Measurements from ENCODE around the gene SDHA. TPM values are rescaled to one million over a fixed set of nuclear protein-coding genes. Genes with fewer than 3 reads are reported as not detected.

Gene SDHA
- total and polyA plus RNA-seq, 2 donors (not counting 1 experiment from before 2014, with no cell fraction given) = 77.2 to 137 TPM

- Histone ChIP-seq H3K9me3 (ENCODE audit: control extremely low read depth in 1 of 3, control insufficient read depth in 2 of 3, insufficient read depth in 1 of 3, low read length in 2 of 3) (no peaks in the 10 kb centered on the region), H3K9ac (ENCODE audit: low read length) (no peak overlapping the region), H3K27ac (ENCODE audit: low read length in 2 of 2) (no peak overlapping the region), H3K36me3 (replicated peaks in 1 of 2; ENCODE audit: control extremely low read depth in 1 of 2, control insufficient read depth in 1 of 2, extremely low read depth in 1 of 2, insufficient read depth in 2 of 2, low read length in 1 of 2) (no peaks in the 10 kb centered on the region), H3K27me3 (replicated peaks in 1 of 4; ENCODE audit: control extremely low read depth in 1 of 4, control insufficient read depth in 3 of 4, insufficient read depth in 4 of 4, low read length in 3 of 4) (peaks cover 0 to 29% (median 2%) of the 10 kb centered on the region in 4 experiments), H3K4me3 (ENCODE audit: control extremely low read depth in 1 of 5, extremely low read depth in 1 of 5, insufficient read depth in 1 of 5, low read depth in 2 of 5, low read length in 4 of 5) (no peak overlapping the region), H3K4me1 (ENCODE audit: control insufficient read depth in 2 of 2, insufficient read depth in 2 of 2, low read length in 2 of 2) (peaks cover 16 to 19% of the 10 kb centered on the region in 2 donors), H3K4me2 (replicated peaks; ENCODE audit: low read depth, low read length, poor library complexity, severe bottlenecking) (no peak overlapping the region), H2AFZ (ENCODE audit: insufficient read depth, low read depth, low read length, poor library complexity, severe bottlenecking) (no peak overlapping the region), H4K20me1 (ENCODE audit: control insufficient read depth, insufficient read depth, low read length, poor library complexity, severe bottlenecking) (no peaks in the 10 kb centered on the region), H3K79me2 (ENCODE audit: control insufficient read depth, insufficient read depth, low read length) (no peaks in the 10 kb centered on the region)
- ChIA-PET POLR2A (no interaction called here), CTCF (interaction anchor here (1.4 to 2.2 kb wide), 3 partner anchors 10 to 713 kb away, joined by 3 to 8 read pairs (median 4); no protein-coding TSS in a partner anchor)
- ATAC-seq (ENCODE audit: low read depth) (no peak), DNase-seq (no peak)
- no peak overlapping the region for H3K27ac Mint-ChIP-seq
- peaks cover 21% of the 10 kb centered on the region for H3K4me1 Mint-ChIP-seq
- 100% methylated on average over 6 of the region's 10 CpGs for WGBS (ENCODE audit: insufficient coverage)
- peaks cover 16% of the 10 kb centered on the region for H3K27me3 Mint-ChIP-seq
- TF ChIP-seq, protein P1, sequence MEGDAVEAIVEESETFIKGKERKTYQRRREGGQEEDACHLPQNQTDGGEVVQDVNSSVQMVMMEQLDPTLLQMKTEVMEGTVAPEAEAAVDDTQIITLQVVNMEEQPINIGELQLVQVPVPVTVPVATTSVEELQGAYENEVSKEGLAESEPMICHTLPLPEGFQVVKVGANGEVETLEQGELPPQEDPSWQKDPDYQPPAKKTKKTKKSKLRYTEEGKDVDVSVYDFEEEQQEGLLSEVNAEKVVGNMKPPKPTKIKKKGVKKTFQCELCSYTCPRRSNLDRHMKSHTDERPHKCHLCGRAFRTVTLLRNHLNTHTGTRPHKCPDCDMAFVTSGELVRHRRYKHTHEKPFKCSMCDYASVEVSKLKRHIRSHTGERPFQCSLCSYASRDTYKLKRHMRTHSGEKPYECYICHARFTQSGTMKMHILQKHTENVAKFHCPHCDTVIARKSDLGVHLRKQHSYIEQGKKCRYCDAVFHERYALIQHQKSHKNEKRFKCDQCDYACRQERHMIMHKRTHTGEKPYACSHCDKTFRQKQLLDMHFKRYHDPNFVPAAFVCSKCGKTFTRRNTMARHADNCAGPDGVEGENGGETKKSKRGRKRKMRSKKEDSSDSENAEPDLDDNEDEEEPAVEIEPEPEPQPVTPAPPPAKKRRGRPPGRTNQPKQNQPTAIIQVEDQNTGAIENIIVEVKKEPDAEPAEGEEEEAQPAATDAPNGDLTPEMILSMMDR (IDR thresholded peaks at IDR 0.05) = no peak
- TF ChIP-seq EZH2 (IDR thresholded peaks at IDR 0.05; ENCODE audit: borderline replicate concordance, insufficient read depth, low read depth, low read length, poor library complexity, severe bottlenecking) = no peak
- no peak overlapping the region for H3K4me3 Mint-ChIP-seq
- intact Hi-C loops (cut with micrococcal nuclease) = no loop called here
- no peaks in the 10 kb centered on the region for H3K9me3 Mint-ChIP-seq (ENCODE audit: insufficient read depth)
These were observed 28.6 kb upstream of the SDHA start for GRCh38 chr5:189486-189885.

- intact Hi-C loops (cut with micrococcal nuclease) = no loop called here
- ChIA-PET CTCF (no interaction called here), POLR2A (no interaction called here)
- Histone ChIP-seq H3K36me3 (replicated peaks in 1 of 2; ENCODE audit: control extremely low read depth in 1 of 2, control insufficient read depth in 1 of 2, extremely low read depth in 1 of 2, insufficient read depth in 2 of 2, low read length in 1 of 2) (no peaks in the 10 kb centered on the region), H3K9me3 (ENCODE audit: control extremely low read depth in 1 of 3, control insufficient read depth in 2 of 3, insufficient read depth in 1 of 3, low read length in 2 of 3) (no peaks in the 10 kb centered on the region), H3K4me1 (ENCODE audit: control insufficient read depth in 2 of 2, insufficient read depth in 2 of 2, low read length in 2 of 2) (peaks cover 16 to 19% of the 10 kb centered on the region in 2 donors), H4K20me1 (ENCODE audit: control insufficient read depth, insufficient read depth, low read length, poor library complexity, severe bottlenecking) (no peaks in the 10 kb centered on the region), H3K4me3 (ENCODE audit: control extremely low read depth in 1 of 5, extremely low read depth in 1 of 5, insufficient read depth in 1 of 5, low read depth in 2 of 5, low read length in 4 of 5) (no peak overlapping the region), H3K79me2 (ENCODE audit: control insufficient read depth, insufficient read depth, low read length) (no peaks in the 10 kb centered on the region), H3K27me3 (replicated peaks in 1 of 4; ENCODE audit: control extremely low read depth in 1 of 4, control insufficient read depth in 3 of 4, insufficient read depth in 4 of 4, low read length in 3 of 4) (peaks cover 0 to 29% (median 2%) of the 10 kb centered on the region in 4 experiments), H3K27ac (ENCODE audit: low read length in 2 of 2) (no peak overlapping the region), H3K9ac (ENCODE audit: low read length) (no peak overlapping the region), H3K4me2 (replicated peaks; ENCODE audit: low read depth, low read length, poor library complexity, severe bottlenecking) (no peak overlapping the region), H2AFZ (ENCODE audit: insufficient read depth, low read depth, low read length, poor library complexity, severe bottlenecking) (no peak overlapping the region)
- 81% methylated on average over 10 of the region's 11 CpGs for whole genome bisulfite sequencing (ENCODE audit: insufficient coverage)
- Mint-ChIP-seq H3K27ac (no peak overlapping the region), H3K4me3 (no peak overlapping the region), H3K9me3 (ENCODE audit: insufficient read depth) (no peaks in the 10 kb centered on the region), H3K4me1 (peaks cover 21% of the 10 kb centered on the region), H3K27me3 (peaks cover 13% of the 10 kb centered on the region)
- ATAC-seq (ENCODE audit: low read depth) = no peak
- DNase-seq = no peak
- TF ChIP-seq EZH2 (IDR thresholded peaks at IDR 0.05; ENCODE audit: borderline replicate concordance, insufficient read depth, low read depth, low read length, poor library complexity, severe bottlenecking) = no peak
- TF ChIP-seq, protein P1 (IDR thresholded peaks at IDR 0.05) = no peak
These were observed 28.1 kb upstream of the SDHA start for GRCh38 chr5:189976-190365.

Data from B cell (primary cell).